Measurements from ENCODE around the gene MEGF9. TPM values are rescaled to one million over a fixed set of nuclear protein-coding genes. Genes with fewer than 3 reads are reported as not detected.
A peak's percentile ranks its signal among the peaks of the same experiment; 100 is the strongest.

The MEGF9 gene
- total RNA-seq, 1 donor from 2014 or later, result 132 TPM

GRCh38 chr9:120711354-120711753 lies 2.9 kb downstream of the MEGF9 start:
- intact Hi-C loops (cut with DNase I), result loop anchor here (10.0 kb wide), 1 partner anchor 87 kb away; no protein-coding TSS in a partner anchor
- DNase-seq (ENCODE audit: low spot score) (no peak), ATAC-seq (no peak)

GRCh38 chr9:120710110-120710981 lies 3.9 kb downstream of the MEGF9 start:
- intact Hi-C loops (cut with DNase I), result loop anchor here (10.0 kb wide), 1 partner anchor 86 kb away; no protein-coding TSS in a partner anchor
- ATAC-seq (no peak), DNase-seq (ENCODE audit: low spot score) (no peak)

GRCh38 chr9:120708526-120709224 lies 5.6 kb downstream of the MEGF9 start:
- DNase-seq (ENCODE audit: low spot score) (no peak), ATAC-seq (no peak)
- intact Hi-C loops (cut with DNase I), result no loop called here

- intact Hi-C loops (cut with DNase I), result no loop called here
- no peak for DNase-seq (ENCODE audit: low spot score)
- ATAC-seq, result no peak
These were observed 7.1 kb downstream of the MEGF9 start for GRCh38 chr9:120707170-120707569.

GRCh38 chr9:120705174-120705573 lies 9.1 kb downstream of the MEGF9 start:
- no peak for ATAC-seq
- intact Hi-C loops (cut with DNase I), result no loop called here
- no peak for DNase-seq (ENCODE audit: low spot score)

GRCh38 chr9:120702075-120702474 lies 12.2 kb downstream of the MEGF9 start:
- ATAC-seq (no peak), DNase-seq (ENCODE audit: low spot score) (no peak)
- intact Hi-C loops (cut with DNase I), result no loop called here

GRCh38 chr9:120701248-120701647 lies 13.0 kb downstream of the MEGF9 start:
- no peak for ATAC-seq
- DNase-seq (ENCODE audit: low spot score), result no peak

GRCh38 chr9:120698766-120699165 lies 15.5 kb downstream of the MEGF9 start:
- ATAC-seq, result no peak
- no peak for DNase-seq (ENCODE audit: low spot score)
- intact Hi-C loops (cut with DNase I), result no loop called here

More at GRCh38 chr9:120701248-120701647, 13.0 kb downstream of the MEGF9 start:
- intact Hi-C loops (cut with DNase I), result no loop called here

GRCh38 chr9:120697448-120697847 lies 16.8 kb downstream of the MEGF9 start:
- no peak for ATAC-seq
- no peak for DNase-seq (ENCODE audit: low spot score)
- intact Hi-C loops (cut with DNase I), result no loop called here

- DNase-seq (ENCODE audit: low spot score) (no peak), ATAC-seq (no peak)
- intact Hi-C loops (cut with DNase I), result no loop called here
These were observed 17.6 kb downstream of the MEGF9 start for GRCh38 chr9:120696551-120697230.

GRCh38 chr9:120694559-120694958 lies 19.7 kb downstream of the MEGF9 start:
- DNase-seq (ENCODE audit: low spot score), result no peak
- no peak for ATAC-seq
- intact Hi-C loops (cut with DNase I), result no loop called here

GRCh38 chr9:120693700-120694008 lies 20.6 kb downstream of the MEGF9 start:
- ATAC-seq, result no peak

GRCh38 chr9:120692901-120693699 lies 21.2 kb downstream of the MEGF9 start:
- intact Hi-C loops (cut with DNase I), result no loop called here
- ATAC-seq, result peak; percentile 95

More at GRCh38 chr9:120693700-120694008, 20.6 kb downstream of the MEGF9 start:
- DNase-seq (ENCODE audit: low spot score), result no peak
- intact Hi-C loops (cut with DNase I), result no loop called here

GRCh38 chr9:120690372-120690771 lies 23.9 kb downstream of the MEGF9 start:
- ATAC-seq (no peak), DNase-seq (ENCODE audit: low spot score) (no peak)
- intact Hi-C loops (cut with DNase I), result no loop called here

More at GRCh38 chr9:120692901-120693699, 21.2 kb downstream of the MEGF9 start:
- DNase-seq (ENCODE audit: low spot score), result no peak

- intact Hi-C loops (cut with DNase I), result no loop called here
- DNase-seq (ENCODE audit: low spot score), result no peak
- peak; percentile 63 for ATAC-seq
These were observed 24.4 kb downstream of the MEGF9 start for GRCh38 chr9:120689860-120690259.

GRCh38 chr9:120688758-120689157 lies 25.5 kb downstream of the MEGF9 start:
- no peak for ATAC-seq
- intact Hi-C loops (cut with DNase I), result no loop called here

GRCh38 chr9:120683150-120683549 lies 31.1 kb downstream of the MEGF9 start:
- DNase-seq (ENCODE audit: low spot score), result no peak
- intact Hi-C loops (cut with DNase I), result no loop called here
- no peak for ATAC-seq

More at GRCh38 chr9:120688758-120689157, 25.5 kb downstream of the MEGF9 start:
- no peak for DNase-seq (ENCODE audit: low spot score)

GRCh38 chr9:120681121-120681520 lies 33.1 kb downstream of the MEGF9 start:
- intact Hi-C loops (cut with DNase I), result no loop called here

GRCh38 chr9:120680579-120680978 lies 33.7 kb downstream of the MEGF9 start:
- intact Hi-C loops (cut with DNase I), result no loop called here
- DNase-seq (ENCODE audit: low spot score), result no peak
- no peak for ATAC-seq

More at GRCh38 chr9:120681121-120681520, 33.1 kb downstream of the MEGF9 start:
- no peak for ATAC-seq
- no peak for DNase-seq (ENCODE audit: low spot score)

Measured in sciatic nerve (tissue), 2 donors.